A549 treated with DMSO at 1 μM for 4 hours (cell line): ENCODE measurements around the gene PAQR7. TPM values are rescaled to one million over a fixed set of nuclear protein-coding genes. Genes with fewer than 3 reads are reported as not detected.

Source experiments
- total RNA-seq: library from RNA; stranded (reverse); fragments of 200-300 nt; extraction: Qiagen RNA extraction; gene quantifications from 5 replicates; pipeline ENCODE4 v1.2.3, GENCODE V29; 2022; ENCODE audit warnings: low read depth

Gene PAQR7
- total RNA-seq = 2.7 to 3.9 TPM (median 3.7 TPM) in 5 replicates

GRCh38 chr1:25875154-25875855, at the start of gene PAQR7:
TSS of gene PAQR7 (minus strand) at chr1:25875708. CDS start at chr1:25863839, 11,869 bp downstream.

GRCh38 chr1:25905680-25906643, 30.5 kb upstream of the PAQR7 start, which contains the start of gene STMN1:
TSS of gene STMN1 (minus strand) at chr1:25906419. CDS start at chr1:25904676, 1,743 bp downstream.

GRCh38 chr1:25858906-25859789, 16.4 kb downstream of the PAQR7 start, which contains the start of gene AUNIP:
TSS of gene AUNIP (minus strand) at chr1:25859457. CDS start at chr1:25859357, 100 bp downstream.

GRCh38 chr1:25819491-25820246, 55.8 kb downstream of the PAQR7 start, which contains the start of gene MTFR1L:
TSS of gene MTFR1L (plus strand) at chr1:25819954. CDS start at chr1:25823105, 3,151 bp downstream.

Other genes starting within 250 kb of the PAQR7 start
- gene SELENON, start 75.5 kb downstream of the PAQR7 start, total RNA-seq = 59.5 to 69.1 TPM (median 59.8 TPM) in 5 replicates
- 22.1 to 25.6 TPM (median 23.5 TPM) in 5 replicates for gene MTFR1L, start 55.8 kb downstream of the PAQR7 start, total RNA-seq
- gene AUNIP, start 16.3 kb downstream of the PAQR7 start, total RNA-seq = 6.0 to 8.5 TPM (median 6.3 TPM) in 5 replicates
- gene STMN1, start 30.7 kb upstream of the PAQR7 start, total RNA-seq = 182 to 214 TPM (median 210 TPM) in 5 replicates
- 7.3 to 9.8 TPM (median 8.0 TPM) in 5 replicates for gene PAFAH2, start 122.4 kb upstream of the PAQR7 start, total RNA-seq
- 0.02 TPM in 1 of 5 replicates, not detected in the others for gene EXTL1, start 146.1 kb upstream of the PAQR7 start, total RNA-seq
- 0.05 to 0.11 TPM (median 0.06 TPM) in 4 of 5 replicates, not detected in the other for gene SLC30A2, start 170.4 kb upstream of the PAQR7 start, total RNA-seq
- gene TRIM63, start 191.9 kb upstream of the PAQR7 start, total RNA-seq = not detected in 5 replicates
- gene PDIK1L, start 236.1 kb upstream of the PAQR7 start, total RNA-seq = 1.6 to 2.3 TPM (median 2.1 TPM) in 5 replicates